A549 (cell line): ENCODE measurements around the gene STN1. TPM values are rescaled to one million over a fixed set of nuclear protein-coding genes. Genes with fewer than 3 reads are reported as not detected.

Source experiments
- ATAC-seq, 2 experiments: fragments of 200-7000 bp in 1 of 2; fragments of >200 bp in 1 of 2; cut with Nextera tagmentation in 1 of 2; cut with Tn5 transposase in 1 of 2; 3 replicates each; pipeline versions ENCODE4 v1.8.0 to v1.9.1; 2018 to 2020; ENCODE audit warnings: mild to moderate bottlenecking in 1 of 2, moderate library complexity in 1 of 2
- CTCF ChIA-PET: fragments of 300-600 bp; sonication (Branson Sonifier 250); formaldehyde crosslinking; extraction: SDS; loops from one replicate; lab custom pipeline; 2021; ENCODE audit warnings: antibody characterized with exemption, inconsistent platforms; lab: Yijun Ruan, JAX
- POLR2A ChIA-PET: fragments of 350-600 bp; formaldehyde crosslinking; extraction: SDS; loops from one replicate; lab custom pipeline; 2021; ENCODE audit warnings: antibody characterized with exemption, inconsistent platforms; lab: Yijun Ruan, JAX
- DNase-seq, 2 experiments: peaks; one replicate each; pipeline versions ENCODE4 v3.0.0 to v3.0.0-alpha.2; 2011 to 2016; ENCODE audit warnings: low read depth in 1 of 2, low spot score in 1 of 2
- FAIRE-seq: peaks from 2 replicates; lab custom pipeline; 2011; peaks lifted over from hg19 to GRCh38; lab: Jason Lieb, UNC
- H3K27ac ChIP-seq, 2 experiments: fragments of >200 bp; sonication (Bioruptor Twin); formaldehyde crosslinking; 3 replicates each; pipeline ENCODE4 v1.5.1; 2016 to 2017
- H3K4me1 ChIP-seq: fragments of >200 bp; sonication (Bioruptor Twin); formaldehyde crosslinking; 3 replicates; pipeline ENCODE4 v1.6.1; 2016
- H3K4me2 ChIP-seq: fragments of >200 bp; sonication (Bioruptor Twin); formaldehyde crosslinking; 3 replicates; pipeline ENCODE4 v1.6.1; 2016
- H3K4me3 ChIP-seq: fragments of >200 bp; sonication (Bioruptor Twin); formaldehyde crosslinking; 3 replicates; pipeline ENCODE4 v1.5.1; 2016
- H3K9me3 ChIP-seq: fragments of >200 bp; sonication (Bioruptor Twin); formaldehyde crosslinking; 3 replicates; pipeline ENCODE4 v1.6.1; 2016
- BCL3 ChIP-seq: fragments of >200 bp; sonication (Bioruptor Twin); formaldehyde crosslinking; IDR thresholded peaks from 3 replicates; pipeline ENCODE4 v1.6.1; 2016
- HEYL ChIP-seq: fragments of 250-450 bp; sonication (Bioruptor Pico); IDR thresholded peaks from 2 replicates; pipeline ENCODE4 v1.8.0; 2021; ENCODE audit warnings: mild to moderate bottlenecking, moderate library complexity
- MYC ChIP-seq: IDR thresholded peaks from 2 replicates; pipeline ENCODE4 v1.6.1; 2012; ENCODE audit warnings: mild to moderate bottlenecking, inconsistent platforms, low read length, improper control_type of control experiment, borderline replicate concordance
- NPAS2 ChIP-seq: fragments of 250-450 bp; sonication (Bioruptor Pico); IDR thresholded peaks from 2 replicates; pipeline ENCODE4 v1.8.0; 2022; ENCODE audit warnings: mild to moderate bottlenecking, moderate library complexity, borderline replicate concordance
- PHF8 ChIP-seq: fragments of 200-600 bp; sonication (generic); IDR thresholded peaks from 2 replicates; pipeline ENCODE4 v1.6.1; 2016; ENCODE audit warnings: low read depth, mild to moderate bottlenecking, antibody characterized with exemption, moderate library complexity, borderline replicate concordance
- POLR2A ChIP-seq: IDR thresholded peaks from 2 replicates; pipeline ENCODE4 v1.6.1; 2012; ENCODE audit warnings: mild to moderate bottlenecking, low read length
- POLR2AphosphoS2 ChIP-seq: conservative IDR thresholded peaks from 2 replicates; pipeline ENCODE4 v1.6.1; 2012; ENCODE audit warnings: low read length, improper control_type of control experiment, inconsistent platforms
- RARB ChIP-seq: fragments of 250-450 bp; sonication (Bioruptor Pico); IDR thresholded peaks from 2 replicates; pipeline ENCODE4 v1.8.0; 2021; ENCODE audit warnings: mild to moderate bottlenecking, moderate library complexity
- TP53 ChIP-seq: fragments of 250-450 bp; sonication (Bioruptor Pico); IDR thresholded peaks from 2 replicates; pipeline ENCODE4 v1.5.0; 2021; ENCODE audit warnings: mild to moderate bottlenecking, moderate library complexity
- WGBS: methylation state at CpG from one replicate; pipeline ENCODE4 v1.1.6; 2017; ENCODE audit errors: missing lambda C conversion rate; 5-methylcytosine and 5-hydroxymethylcytosine counted together
- polyA plus RNA-seq, 4 experiments: library from polyadenylated mRNA; depleted of rRNA in 3 of 4; stranded (reverse); fragments of >200 nt; fragmentation: RNase III in 1 of 4; extraction: RNeasy Plus Mini Kit Qiagen cat#74134 plus additional on column Dnase treatment in 1 of 4; gene quantifications; 2 replicates in 3 of 4; 3 replicates in 1 of 4; pipeline ENCODE4 v1.2.3, GENCODE V29; 2011 to 2017
- TF ChIP-seq, protein P1 (sequence below): fragments of 200-600 bp; sonication (generic); IDR thresholded peaks from 2 replicates; pipeline ENCODE4 v1.6.1; 2016; ENCODE audit warnings: antibody characterized with exemption, mild to moderate bottlenecking, moderate library complexity
- TF ChIP-seq, protein P2 (sequence below): fragments of >200 bp; sonication (Bioruptor Twin); formaldehyde crosslinking; IDR thresholded peaks from 2 replicates; pipeline ENCODE4 v1.6.1; 2016
- TF ChIP-seq, protein P3 (sequence below): fragments of >200 bp; sonication (Bioruptor Twin); formaldehyde crosslinking; IDR thresholded peaks from 3 replicates; pipeline ENCODE4 v1.5.1; 2016

The STN1 gene
- polyA plus RNA-seq, 2 of the 4 experiments (the other 2 are of a cell fraction) = 17.1 to 34.5 TPM

- no peak overlapping the region for H3K4me2 ChIP-seq
- 82% methylated on average over 5 of the region's 5 CpGs for WGBS
- POLR2A ChIA-PET = no interaction called here
- TF ChIP-seq RARB (CRISPR knock-in tag) (no peak), PHF8 (no peak), BCL3 (no peak), POLR2A (no peak), MYC (no peak), NPAS2 (CRISPR knock-in tag) (no peak), HEYL (CRISPR knock-in tag) (no peak)
- TF ChIP-seq, protein P1, sequence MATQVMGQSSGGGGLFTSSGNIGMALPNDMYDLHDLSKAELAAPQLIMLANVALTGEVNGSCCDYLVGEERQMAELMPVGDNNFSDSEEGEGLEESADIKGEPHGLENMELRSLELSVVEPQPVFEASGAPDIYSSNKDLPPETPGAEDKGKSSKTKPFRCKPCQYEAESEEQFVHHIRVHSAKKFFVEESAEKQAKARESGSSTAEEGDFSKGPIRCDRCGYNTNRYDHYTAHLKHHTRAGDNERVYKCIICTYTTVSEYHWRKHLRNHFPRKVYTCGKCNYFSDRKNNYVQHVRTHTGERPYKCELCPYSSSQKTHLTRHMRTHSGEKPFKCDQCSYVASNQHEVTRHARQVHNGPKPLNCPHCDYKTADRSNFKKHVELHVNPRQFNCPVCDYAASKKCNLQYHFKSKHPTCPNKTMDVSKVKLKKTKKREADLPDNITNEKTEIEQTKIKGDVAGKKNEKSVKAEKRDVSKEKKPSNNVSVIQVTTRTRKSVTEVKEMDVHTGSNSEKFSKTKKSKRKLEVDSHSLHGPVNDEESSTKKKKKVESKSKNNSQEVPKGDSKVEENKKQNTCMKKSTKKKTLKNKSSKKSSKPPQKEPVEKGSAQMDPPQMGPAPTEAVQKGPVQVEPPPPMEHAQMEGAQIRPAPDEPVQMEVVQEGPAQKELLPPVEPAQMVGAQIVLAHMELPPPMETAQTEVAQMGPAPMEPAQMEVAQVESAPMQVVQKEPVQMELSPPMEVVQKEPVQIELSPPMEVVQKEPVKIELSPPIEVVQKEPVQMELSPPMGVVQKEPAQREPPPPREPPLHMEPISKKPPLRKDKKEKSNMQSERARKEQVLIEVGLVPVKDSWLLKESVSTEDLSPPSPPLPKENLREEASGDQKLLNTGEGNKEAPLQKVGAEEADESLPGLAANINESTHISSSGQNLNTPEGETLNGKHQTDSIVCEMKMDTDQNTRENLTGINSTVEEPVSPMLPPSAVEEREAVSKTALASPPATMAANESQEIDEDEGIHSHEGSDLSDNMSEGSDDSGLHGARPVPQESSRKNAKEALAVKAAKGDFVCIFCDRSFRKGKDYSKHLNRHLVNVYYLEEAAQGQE = no peak
- TF ChIP-seq, protein P2, sequence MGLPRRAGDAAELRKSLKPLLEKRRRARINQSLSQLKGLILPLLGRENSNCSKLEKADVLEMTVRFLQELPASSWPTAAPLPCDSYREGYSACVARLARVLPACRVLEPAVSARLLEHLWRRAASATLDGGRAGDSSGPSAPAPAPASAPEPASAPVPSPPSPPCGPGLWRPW = no peak
- TF ChIP-seq, all 56 proteins: peak for 0
- DNase-seq (no peak), ATAC-seq (no peak), FAIRE-seq (no peak)
- no peak overlapping the region for H3K27ac ChIP-seq
- CTCF ChIA-PET = interaction anchor here (0.8 to 10.5 kb wide), 24 partner anchors 10 to 312 kb away, joined by 3 to 184 read pairs (median 4); no protein-coding TSS in a partner anchor
- no peaks in the 10 kb centered on the region for H3K9me3 ChIP-seq
- H3K4me1 ChIP-seq = peaks cover 38% of the 10 kb centered on the region
- H3K4me3 ChIP-seq = no peak overlapping the region
Measured at GRCh38 chr10:103858360-103858759, 59.6 kb downstream of the STN1 start.

DNA sequence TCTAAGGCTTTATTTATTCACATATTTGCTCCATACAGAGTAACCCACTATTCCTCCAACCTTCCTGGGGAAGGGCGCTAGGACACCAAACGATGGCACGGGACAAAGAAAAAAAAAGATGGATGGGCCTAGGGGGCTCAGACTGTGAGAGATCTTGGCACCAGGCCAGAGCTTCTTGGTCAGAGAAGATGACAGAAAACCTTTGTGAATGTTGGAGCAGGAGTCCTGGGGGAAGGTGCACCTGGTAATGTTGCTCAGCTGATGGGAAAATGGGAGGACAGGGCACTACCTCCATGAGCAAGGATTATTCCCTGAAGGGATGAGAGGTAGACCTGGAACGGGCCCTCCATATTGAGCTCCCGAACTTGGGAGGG lies 61.2 kb downstream of the STN1 start:
- no peak for DNase-seq
- Histone ChIP-seq H3K4me1 (peaks cover 33% of the 10 kb centered on the region), H3K9me3 (no peaks in the 10 kb centered on the region), H3K4me3 (no peak overlapping the region), H3K27ac (no peak overlapping the region), H3K4me2 (no peak overlapping the region)
- FAIRE-seq = no peak
- ChIA-PET CTCF (interaction anchor here (0.9 to 10.5 kb wide), 16 partner anchors 9 to 171 kb away, joined by 3 to 184 read pairs (median 4); no protein-coding TSS in a partner anchor), POLR2A (no interaction called here)
- no peak for ATAC-seq
- TF ChIP-seq, protein P3, sequence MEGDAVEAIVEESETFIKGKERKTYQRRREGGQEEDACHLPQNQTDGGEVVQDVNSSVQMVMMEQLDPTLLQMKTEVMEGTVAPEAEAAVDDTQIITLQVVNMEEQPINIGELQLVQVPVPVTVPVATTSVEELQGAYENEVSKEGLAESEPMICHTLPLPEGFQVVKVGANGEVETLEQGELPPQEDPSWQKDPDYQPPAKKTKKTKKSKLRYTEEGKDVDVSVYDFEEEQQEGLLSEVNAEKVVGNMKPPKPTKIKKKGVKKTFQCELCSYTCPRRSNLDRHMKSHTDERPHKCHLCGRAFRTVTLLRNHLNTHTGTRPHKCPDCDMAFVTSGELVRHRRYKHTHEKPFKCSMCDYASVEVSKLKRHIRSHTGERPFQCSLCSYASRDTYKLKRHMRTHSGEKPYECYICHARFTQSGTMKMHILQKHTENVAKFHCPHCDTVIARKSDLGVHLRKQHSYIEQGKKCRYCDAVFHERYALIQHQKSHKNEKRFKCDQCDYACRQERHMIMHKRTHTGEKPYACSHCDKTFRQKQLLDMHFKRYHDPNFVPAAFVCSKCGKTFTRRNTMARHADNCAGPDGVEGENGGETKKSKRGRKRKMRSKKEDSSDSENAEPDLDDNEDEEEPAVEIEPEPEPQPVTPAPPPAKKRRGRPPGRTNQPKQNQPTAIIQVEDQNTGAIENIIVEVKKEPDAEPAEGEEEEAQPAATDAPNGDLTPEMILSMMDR = no peak
- no peak for TF ChIP-seq TP53 (CRISPR knock-in tag)
- TF ChIP-seq, protein P1 = no peak
- no peak for TF ChIP-seq PHF8
- no peak for TF ChIP-seq POLR2AphosphoS2
- WGBS = 91% methylated on average over 5 of the region's 5 CpGs
